GM12878 (cell line): ENCODE data around the gene MDN1. TPM values are rescaled to one million over a fixed set of nuclear protein-coding genes. Genes with fewer than 3 reads are reported as not detected.

ENCODE experiments used
- ATAC-seq: fragments of 200-7000 bp; cut with Tn5 transposase; 3 replicates; pipeline ENCODE4 v1.9.1; 2020; ENCODE audit warnings: mild to moderate bottlenecking, moderate library complexity
- BruUV-seq: library from RNA; stranded (reverse); fragments of 400-500 nt; replicated peaks from 2 replicates; lab custom pipeline; 2021; lab: Mats Ljungman, UMichigan
- CTCF ChIA-PET: fragments of 300-600 bp; sonication (Branson Sonifier 250); formaldehyde crosslinking; extraction: SDS; loops from one replicate; lab custom pipeline; 2021; ENCODE audit warnings: inconsistent platforms; lab: Yijun Ruan, JAX
- POLR2A ChIA-PET: fragments of 350-600 bp; formaldehyde crosslinking; extraction: SDS; loops from one replicate; lab custom pipeline; 2021; ENCODE audit warnings: inconsistent platforms; lab: Charles Lee
- RAD21 ChIA-PET: fragments of 300-600 bp; sonication (Branson Sonifier 250); formaldehyde crosslinking; loops from one replicate; lab custom pipeline; 2023; ENCODE audit warnings: antibody characterized with exemption; ENCODE audit not compliant: unreplicated experiment; lab: Charles Lee
- SMC1A ChIA-PET: fragments of 300-600 bp; sonication (Branson Sonifier 250); formaldehyde crosslinking; loops from one replicate; lab custom pipeline; 2023; ENCODE audit not compliant: unreplicated experiment, uncharacterized antibody; lab: Charles Lee
- DNase-seq: peaks from one replicate; pipeline ENCODE4 v3.0.0-alpha.2; 2011; ENCODE audit warnings: low read depth, low spot score
- FAIRE-seq: peaks from 3 replicates; lab custom pipeline; 2011; peaks lifted over from hg19 to GRCh38; lab: Jason Lieb, UNC
- H2AFZ ChIP-seq: 2 replicates; pipeline ENCODE4 v1.6.0; 2011; ENCODE audit warnings: low read depth, low read length, control low read depth; ENCODE audit not compliant: control insufficient read depth
- H3K27ac ChIP-seq: 2 replicates; pipeline ENCODE4 v1.5.1; 2011; ENCODE audit warnings: control low read depth; ENCODE audit not compliant: control insufficient read depth, insufficient read depth
- H3K27me3 ChIP-seq, 2 experiments: replicated peaks in 1 of 2; 2 replicates each; pipeline versions ENCODE4 v1.6.0 to v1.6.1; 2011; ENCODE audit warnings: low read length in 1 of 2; ENCODE audit not compliant: control insufficient read depth in 2 of 2, insufficient read depth in 2 of 2
- H3K36me3 ChIP-seq, 2 experiments: 2 replicates each; pipeline ENCODE4 v1.5.1; 2011; ENCODE audit warnings: low read length in 1 of 2; ENCODE audit not compliant: control insufficient read depth in 2 of 2, insufficient read depth in 2 of 2
- H3K4me1 ChIP-seq: 2 replicates; pipeline ENCODE4 v1.6.1; 2011; ENCODE audit warnings: mild to moderate bottlenecking, low read length, moderate library complexity, mixed read lengths; ENCODE audit not compliant: control insufficient read depth, insufficient read depth
- H3K4me2 ChIP-seq: 2 replicates; pipeline ENCODE4 v1.6.0; 2011; ENCODE audit warnings: control low read depth; ENCODE audit not compliant: control insufficient read depth, insufficient read depth
- H3K4me3 ChIP-seq: fragments of 200-600 bp; sonication (generic); 2 replicates; pipeline ENCODE4 v1.5.1; 2016
- H3K79me2 ChIP-seq: 2 replicates; pipeline ENCODE4 v1.6.0; 2011; ENCODE audit warnings: low read length; ENCODE audit not compliant: control insufficient read depth, insufficient read depth
- H3K9ac ChIP-seq: 2 replicates; pipeline ENCODE4 v1.8.0; 2011; ENCODE audit warnings: low read length, control low read depth, mixed read lengths; ENCODE audit not compliant: control insufficient read depth, insufficient read depth
- H3K9me3 ChIP-seq: replicated peaks from 3 replicates; pipeline ENCODE4 v1.5.1; 2011; ENCODE audit warnings: mild to moderate bottlenecking, low read length; ENCODE audit not compliant: control insufficient read depth, insufficient read depth
- H4K20me1 ChIP-seq: 2 replicates; pipeline ENCODE4 v1.6.0; 2011; ENCODE audit not compliant: control insufficient read depth, insufficient read depth
- CUX1 ChIP-seq: IDR thresholded peaks from 2 replicates; pipeline ENCODE4 v1.6.1; 2012; ENCODE audit warnings: improper control_type of control experiment, low read depth, low read length; ENCODE audit not compliant: insufficient replicate concordance
- FOXK2 ChIP-seq: fragments of 450-650 bp; IDR thresholded peaks from 2 replicates; pipeline ENCODE4 v1.6.1; 2017; ENCODE audit warnings: mild to moderate bottlenecking, moderate library complexity
- NR2C1 ChIP-seq: fragments of 450-650 bp; IDR thresholded peaks from 2 replicates; pipeline ENCODE4 v1.6.1; 2017; ENCODE audit warnings: antibody characterized with exemption, mild to moderate bottlenecking, moderate library complexity
- PML ChIP-seq: IDR thresholded peaks from 2 replicates; pipeline ENCODE4 v1.6.1; 2012; ENCODE audit warnings: low read length, inconsistent platforms
- POLR2AphosphoS5 ChIP-seq: IDR thresholded peaks from 2 replicates; pipeline ENCODE4 v1.6.1; 2011; ENCODE audit warnings: mild to moderate bottlenecking, low read length, inconsistent platforms
- POU2F2 ChIP-seq: IDR thresholded peaks from 3 replicates; pipeline ENCODE4 v1.6.1; 2011; ENCODE audit warnings: low read depth, mild to moderate bottlenecking, low read length, borderline replicate concordance
- SIN3A ChIP-seq: IDR thresholded peaks from 2 replicates; pipeline ENCODE4 v1.6.1; 2012; ENCODE audit warnings: low read depth, low read length, improper control_type of control experiment
- SP1 ChIP-seq: IDR thresholded peaks from one replicate; pipeline ENCODE4 v1.6.1; 2011; ENCODE audit warnings: low read depth, low read length
- TBL1XR1 ChIP-seq: IDR thresholded peaks from 2 replicates; pipeline ENCODE4 v1.6.1; 2012; ENCODE audit warnings: low read depth, low read length, improper control_type of control experiment
- TCF12 ChIP-seq: IDR thresholded peaks from 2 replicates; pipeline ENCODE4 v1.6.1; 2011; ENCODE audit warnings: low read depth, mild to moderate bottlenecking, low read length
- ZBTB4 ChIP-seq: fragments of 450-650 bp; formaldehyde crosslinking; IDR thresholded peaks from 2 replicates; pipeline ENCODE4 v1.4.0; 2022; ENCODE audit warnings: mild to moderate bottlenecking, moderate library complexity
- WGBS: methylation state at CpG from one replicate; pipeline ENCODE4 v1.1.6; 2016; ENCODE audit warnings: low lambda C conversion rate; ENCODE audit not compliant: insufficient replicate concordance, insufficient coverage; ENCODE audit errors: missing lambda C conversion rate; 5-methylcytosine and 5-hydroxymethylcytosine counted together
- in situ Hi-C: fragments of 300-500 bp; cut with MboI; formaldehyde crosslinking; loops from 9 replicates; pipeline ENCODE4 v1.14.3; 2018; ENCODE audit warnings: mixed read lengths
- intact Hi-C: fragments of 100-400 bp; cut with micrococcal nuclease; formaldehyde crosslinking; loops from one replicate; pipeline ENCODE4 v1.14.2; 2022; ENCODE audit not compliant: unreplicated experiment
- polyA plus RNA-seq, 11 experiments: library from polyadenylated mRNA; depleted of rRNA in 4 of 11; unstranded in 6 of 11; stranded (reverse) in 5 of 11; fragments of >200 nt; fragmentation: Nextera tagmentation in 4 of 11; fragmentation: Illumina TruSeq in 1 of 11; extraction: Ambion mirVana in 4 of 11; extraction: Trizol in 1 of 11; gene quantifications; 1 replicate in 1 of 11; 2 replicates in 10 of 11; pipeline versions ENCODE4 v1.2.1 to v1.2.3, GENCODE V29; 2011 to 2016; ENCODE audit warnings: inconsistent platforms in 2 of 11, missing spikeins in 2 of 11, low read depth in 1 of 11
- total RNA-seq, 4 experiments: library from RNA; depleted of rRNA in 3 of 4; stranded (reverse); fragments of >200 nt in 3 of 4; fragmentation: Illumina TruSeq in 1 of 4; extraction: Trizol in 1 of 4; gene quantifications; 2 replicates each; pipeline versions ENCODE4 v1.2.1 to v1.2.3, GENCODE V29; 2013 to 2021
- TF ChIP-seq, protein P1 (sequence below): fragments of 150-350 bp; IDR thresholded peaks from 2 replicates; pipeline ENCODE4 v1.6.1; 2016; ENCODE audit warnings: low read depth, low read length

The MDN1 gene
- total and polyA plus RNA-seq, 10 of the 15 experiments (the other 5 are each of a cell fraction or from before 2014, with no cell fraction given): 14.3 to 50.1 (median 22.1) TPM

DNA sequence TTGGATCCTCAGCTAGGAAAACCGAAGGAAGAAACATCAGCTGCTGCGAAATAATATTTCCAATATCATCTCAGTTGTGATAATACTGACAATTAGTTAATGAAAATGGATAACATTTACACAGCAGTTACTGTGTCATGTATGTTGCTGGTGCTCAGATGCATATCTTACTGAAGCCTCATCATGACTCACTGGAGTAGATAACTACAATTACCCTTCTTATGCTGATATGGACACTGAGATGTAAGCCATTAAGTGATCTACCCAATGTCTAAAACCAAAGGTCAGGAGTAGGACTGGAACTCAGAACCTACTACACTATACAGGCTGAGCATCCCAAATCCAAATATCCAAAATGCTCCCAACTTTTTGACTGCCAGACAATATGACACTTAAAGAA lies 126.4 kb downstream of the MDN1 start:
- Histone ChIP-seq H3K4me2 (no peak overlapping the region), H3K9ac (no peak overlapping the region), H3K9me3 (no peaks in the 10 kb centered on the region), H3K36me3 (peaks cover 24 to 44% of the 10 kb centered on the region in 2 experiments), H3K79me2 (no peaks in the 10 kb centered on the region), H3K27me3 (no peaks in the 10 kb centered on the region), H3K4me1 (no peaks in the 10 kb centered on the region), H4K20me1 (no peaks in the 10 kb centered on the region), H3K27ac (no peak overlapping the region), H2AFZ (no peak overlapping the region), H3K4me3 (no peak overlapping the region)
- WGBS: 91% methylated on average over 2 of the region's 2 CpGs
- CTCF ChIA-PET: no interaction called here
- no peak for DNase-seq
- BruUV-seq: no TSS peak
- POLR2A ChIA-PET: no interaction called here
- SMC1A ChIA-PET: interaction anchor here (0.7 kb wide), 1 partner anchor 43 kb away, joined by 3 read pairs; no protein-coding TSS in a partner anchor
- in situ Hi-C loops: no loop called here
- RAD21 ChIA-PET: no interaction called here
- no peak for FAIRE-seq
- no peak for ATAC-seq
- intact Hi-C loops: no loop called here
- no peak for TF ChIP-seq POU2F2
- TF ChIP-seq TCF12: no peak
- no peak for TF ChIP-seq NR2C1
- TF ChIP-seq TBL1XR1: no peak
- TF ChIP-seq PML: no peak
- TF ChIP-seq SP1: no peak
- TF ChIP-seq, protein P1, sequence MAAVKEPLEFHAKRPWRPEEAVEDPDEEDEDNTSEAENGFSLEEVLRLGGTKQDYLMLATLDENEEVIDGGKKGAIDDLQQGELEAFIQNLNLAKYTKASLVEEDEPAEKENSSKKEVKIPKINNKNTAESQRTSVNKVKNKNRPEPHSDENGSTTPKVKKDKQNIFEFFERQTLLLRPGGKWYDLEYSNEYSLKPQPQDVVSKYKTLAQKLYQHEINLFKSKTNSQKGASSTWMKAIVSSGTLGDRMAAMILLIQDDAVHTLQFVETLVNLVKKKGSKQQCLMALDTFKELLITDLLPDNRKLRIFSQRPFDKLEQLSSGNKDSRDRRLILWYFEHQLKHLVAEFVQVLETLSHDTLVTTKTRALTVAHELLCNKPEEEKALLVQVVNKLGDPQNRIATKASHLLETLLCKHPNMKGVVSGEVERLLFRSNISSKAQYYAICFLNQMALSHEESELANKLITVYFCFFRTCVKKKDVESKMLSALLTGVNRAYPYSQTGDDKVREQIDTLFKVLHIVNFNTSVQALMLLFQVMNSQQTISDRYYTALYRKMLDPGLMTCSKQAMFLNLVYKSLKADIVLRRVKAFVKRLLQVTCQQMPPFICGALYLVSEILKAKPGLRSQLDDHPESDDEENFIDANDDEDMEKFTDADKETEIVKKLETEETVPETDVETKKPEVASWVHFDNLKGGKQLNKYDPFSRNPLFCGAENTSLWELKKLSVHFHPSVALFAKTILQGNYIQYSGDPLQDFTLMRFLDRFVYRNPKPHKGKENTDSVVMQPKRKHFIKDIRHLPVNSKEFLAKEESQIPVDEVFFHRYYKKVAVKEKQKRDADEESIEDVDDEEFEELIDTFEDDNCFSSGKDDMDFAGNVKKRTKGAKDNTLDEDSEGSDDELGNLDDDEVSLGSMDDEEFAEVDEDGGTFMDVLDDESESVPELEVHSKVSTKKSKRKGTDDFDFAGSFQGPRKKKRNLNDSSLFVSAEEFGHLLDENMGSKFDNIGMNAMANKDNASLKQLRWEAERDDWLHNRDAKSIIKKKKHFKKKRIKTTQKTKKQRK: no peak
- TF ChIP-seq FOXK2: no peak
- TF ChIP-seq SIN3A: no peak
- TF ChIP-seq POLR2AphosphoS5: no peak
- no peak for TF ChIP-seq CUX1
- TF ChIP-seq ZBTB4 (CRISPR knock-in tag): no peak
